Stomach smooth muscle (tissue), 2 donors: ENCODE data around the gene FAR2.
"Not testable (repeated sequence)": the region's sequence is repeated elsewhere in the genome, so short reads cannot be mapped to it uniquely, and the experiment has no call there.

Experiments
- H3K27ac ChIP-seq: one replicate; pipeline ENCODE4 v1.7.0; 2013; ENCODE audit warnings: mild to moderate bottlenecking, low read length, inconsistent platforms
- H3K27me3 ChIP-seq, 2 donors: one replicate each; pipeline ENCODE4 v1.7.0; 2013; ENCODE audit warnings: low read length in 2 of 2; ENCODE audit not compliant: insufficient read depth in 2 of 2, control insufficient read depth in 1 of 2
- H3K36me3 ChIP-seq, 2 donors: one replicate each; pipeline ENCODE4 v1.7.0; 2013; ENCODE audit warnings: low read length in 2 of 2; ENCODE audit not compliant: control insufficient read depth in 2 of 2, insufficient read depth in 2 of 2
- H3K4me1 ChIP-seq: one replicate; pipeline ENCODE4 v1.7.0; 2013; ENCODE audit warnings: low read length; ENCODE audit not compliant: control insufficient read depth, insufficient read depth
- H3K4me3 ChIP-seq, 2 donors: one replicate each; pipeline ENCODE4 v1.7.0; 2013; ENCODE audit warnings: low read length in 2 of 2
- H3K9ac ChIP-seq, 2 donors: one replicate each; pipeline ENCODE4 v1.7.0; 2013; ENCODE audit warnings: low read length in 2 of 2, mild to moderate bottlenecking in 1 of 2
- H3K9me3 ChIP-seq, 2 donors: one replicate each; pipeline ENCODE4 v1.7.0; 2013; ENCODE audit warnings: low read length in 2 of 2; ENCODE audit not compliant: control insufficient read depth in 2 of 2
- donor health status: healthy.
- donor health status: Pancreatic carcinoma.

FAR2 gene

DNA sequence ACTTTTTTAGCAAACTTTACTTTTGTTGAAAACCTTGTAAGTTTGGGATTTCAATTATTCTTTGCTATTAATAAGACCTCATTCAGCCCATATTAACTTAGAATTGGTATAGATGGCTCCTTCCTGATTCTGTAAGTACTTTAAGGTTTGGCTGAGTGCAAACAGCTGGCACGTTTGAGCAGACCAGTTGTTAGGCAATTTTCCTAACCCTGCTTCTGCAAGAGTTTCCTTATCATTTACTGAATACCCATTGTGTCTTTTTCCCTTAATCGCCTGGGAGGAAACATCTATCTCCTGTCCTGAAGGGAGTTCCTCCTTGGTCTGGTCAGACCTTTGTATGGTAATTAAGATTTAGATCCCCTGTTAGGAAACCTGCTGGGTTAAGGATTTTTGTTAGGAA lies 20.9 kb downstream of the FAR2 start:
- H3K36me3 ChIP-seq, H3K9ac ChIP-seq, H3K4me1 ChIP-seq, H3K27ac ChIP-seq, H3K27me3 ChIP-seq, H3K4me3 ChIP-seq, H3K9me3 ChIP-seq: not testable (repeated sequence)

DNA sequence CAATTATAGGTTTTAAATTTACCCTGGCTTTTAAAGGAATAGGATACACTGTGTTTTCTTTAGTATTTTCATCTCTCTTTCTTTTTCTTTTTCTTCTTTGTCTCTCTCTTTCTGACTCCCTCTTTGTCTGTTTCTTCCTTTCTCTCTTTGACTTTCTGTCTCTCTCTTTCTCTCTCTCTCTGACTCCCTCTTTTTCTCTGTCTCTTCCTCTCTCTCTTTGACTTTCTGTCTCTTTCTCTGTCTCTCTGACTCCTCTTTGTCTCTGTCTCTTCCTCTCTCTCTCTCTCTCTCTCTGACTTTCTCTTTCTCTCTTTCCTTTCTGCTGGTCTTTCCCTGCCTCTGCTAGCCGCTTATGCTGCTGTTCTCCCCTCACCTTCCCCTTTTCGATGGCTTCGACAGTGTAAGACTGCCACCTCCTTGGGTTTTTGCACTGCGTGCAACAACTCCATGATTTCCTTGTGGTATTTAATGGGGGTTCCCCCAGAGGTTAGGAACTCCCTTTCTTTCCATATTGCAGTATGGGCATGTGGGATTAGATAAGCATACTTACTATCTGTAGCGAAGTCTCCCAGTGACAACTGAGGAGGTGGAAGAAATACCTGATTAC lies 21.5 kb downstream of the FAR2 start:
- not testable (repeated sequence) for H3K4me3 ChIP-seq, H3K27me3 ChIP-seq, H3K9ac ChIP-seq, H3K27ac ChIP-seq, H3K9me3 ChIP-seq, H3K36me3 ChIP-seq, H3K4me1 ChIP-seq

DNA sequence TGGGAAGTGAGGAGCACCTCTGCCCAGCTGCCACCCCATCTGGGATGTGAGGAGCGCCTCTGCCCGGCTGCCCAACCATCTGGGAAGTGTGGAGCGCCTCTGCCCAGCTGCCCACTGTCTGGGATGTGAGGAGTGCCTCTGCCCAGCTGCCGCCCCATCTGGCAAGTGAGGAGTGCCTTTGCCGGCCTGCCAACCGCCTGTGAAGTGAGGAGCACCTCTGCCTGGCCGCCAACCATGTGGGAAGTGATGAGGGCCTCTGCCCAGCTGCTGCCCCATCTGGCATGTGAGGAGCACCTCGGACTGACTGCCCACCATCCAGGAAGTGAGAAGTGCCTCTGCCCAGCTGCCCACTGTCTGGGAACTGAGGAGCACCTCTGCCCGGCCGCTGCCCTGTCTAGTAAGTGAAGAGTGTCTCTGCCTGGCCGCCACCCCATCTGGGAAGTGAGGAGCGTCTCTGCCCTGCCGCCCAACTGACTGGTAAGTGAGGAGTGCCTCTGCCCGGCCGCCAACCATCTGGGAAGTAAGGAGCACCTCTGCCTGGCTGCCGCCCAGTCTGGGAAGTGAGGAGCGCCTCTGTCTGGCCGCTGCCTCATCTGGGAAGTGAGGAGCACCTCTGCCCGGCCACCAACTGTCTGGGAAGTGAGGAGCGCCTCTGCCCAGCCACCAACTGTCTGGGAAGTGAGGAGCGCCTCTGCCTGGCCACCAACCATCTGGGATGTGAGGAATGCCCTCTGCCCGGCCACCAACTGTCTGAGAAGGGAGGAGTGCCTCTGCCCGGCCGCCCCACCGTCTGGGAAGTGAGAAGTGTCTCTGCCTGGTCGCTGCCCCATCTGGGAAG lies 22.6 kb downstream of the FAR2 start:
- no peaks in the 10 kb centered on the region for H3K9me3 ChIP-seq
- H3K9ac ChIP-seq: no peak overlapping the region
- no peak overlapping the region for H3K27ac ChIP-seq
- no peaks in the 10 kb centered on the region for H3K36me3 ChIP-seq
- H3K4me1 ChIP-seq: no peaks in the 10 kb centered on the region
- H3K4me3 ChIP-seq: no peak overlapping the region
- H3K27me3 ChIP-seq: no peaks in the 10 kb centered on the region

DNA sequence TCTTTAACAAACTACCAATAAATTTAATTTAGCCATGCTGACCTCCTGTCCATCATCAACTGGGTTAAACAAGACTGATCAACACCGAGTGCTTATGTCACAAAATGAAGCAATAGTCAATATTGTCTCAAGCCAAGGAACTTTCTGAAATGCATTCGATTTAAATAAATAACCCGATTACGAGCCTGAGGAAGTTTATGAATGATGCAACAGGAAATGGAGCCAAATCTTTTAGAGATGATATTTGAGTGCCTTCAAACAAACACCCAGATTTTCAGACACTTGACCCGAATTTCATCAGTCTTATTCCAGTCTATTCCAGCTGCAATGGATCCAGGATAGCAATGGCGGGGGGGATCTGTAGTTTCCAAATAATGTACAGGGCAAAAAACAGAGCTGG lies 27.9 kb downstream of the FAR2 start:
- H3K4me3 ChIP-seq: no peak overlapping the region
- no peaks in the 10 kb centered on the region for H3K9me3 ChIP-seq
- no peaks in the 10 kb centered on the region for H3K4me1 ChIP-seq
- H3K27me3 ChIP-seq: no peaks in the 10 kb centered on the region
- no peak overlapping the region for H3K9ac ChIP-seq
- H3K36me3 ChIP-seq: no peaks in the 10 kb centered on the region
- H3K27ac ChIP-seq: no peak overlapping the region

DNA sequence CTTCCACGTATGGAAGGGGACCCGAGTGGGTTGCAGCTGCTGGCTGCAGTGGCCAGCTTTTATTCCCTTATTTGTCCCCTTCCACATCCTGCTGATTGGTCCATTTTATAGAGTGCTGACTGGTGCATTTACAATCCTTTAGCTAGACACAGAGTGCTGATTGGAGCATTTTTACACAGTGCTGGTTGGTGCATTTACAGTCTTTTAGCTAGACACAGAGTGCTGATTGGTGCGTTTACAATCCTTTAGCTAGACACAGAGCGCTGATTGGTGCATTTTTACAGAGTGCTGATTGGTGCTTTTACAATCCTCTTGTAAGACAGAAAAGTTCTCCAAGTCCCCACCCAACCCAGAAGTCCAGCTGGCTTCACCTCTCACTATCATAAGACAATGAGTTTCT lies 33.2 kb downstream of the FAR2 start:
- not testable (repeated sequence) for H3K4me3 ChIP-seq, H3K9me3 ChIP-seq, H3K4me1 ChIP-seq, H3K36me3 ChIP-seq, H3K9ac ChIP-seq, H3K27me3 ChIP-seq, H3K27ac ChIP-seq

DNA sequence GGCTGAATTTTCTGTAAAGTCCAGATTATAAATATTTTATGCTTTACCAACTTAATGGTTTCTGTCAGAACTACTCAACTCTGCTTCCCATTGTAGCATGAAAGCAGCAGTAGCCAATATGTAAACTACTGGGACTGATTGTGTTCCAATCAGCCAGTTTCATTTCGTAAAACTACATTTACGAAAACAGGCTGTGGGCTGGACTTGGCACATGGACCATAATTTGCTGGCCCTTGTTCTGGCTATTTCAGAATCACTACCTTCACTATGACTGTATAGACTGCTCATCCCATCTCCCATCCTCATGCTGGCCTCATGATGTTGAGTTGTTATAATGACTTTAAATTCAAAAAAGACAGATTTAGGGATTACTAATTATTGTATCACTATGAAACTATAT lies 38.7 kb downstream of the FAR2 start:
- Histone ChIP-seq H3K4me3 (no peak overlapping the region), H3K27ac (no peak overlapping the region), H3K9me3 (no peaks in the 10 kb centered on the region)

DNA sequence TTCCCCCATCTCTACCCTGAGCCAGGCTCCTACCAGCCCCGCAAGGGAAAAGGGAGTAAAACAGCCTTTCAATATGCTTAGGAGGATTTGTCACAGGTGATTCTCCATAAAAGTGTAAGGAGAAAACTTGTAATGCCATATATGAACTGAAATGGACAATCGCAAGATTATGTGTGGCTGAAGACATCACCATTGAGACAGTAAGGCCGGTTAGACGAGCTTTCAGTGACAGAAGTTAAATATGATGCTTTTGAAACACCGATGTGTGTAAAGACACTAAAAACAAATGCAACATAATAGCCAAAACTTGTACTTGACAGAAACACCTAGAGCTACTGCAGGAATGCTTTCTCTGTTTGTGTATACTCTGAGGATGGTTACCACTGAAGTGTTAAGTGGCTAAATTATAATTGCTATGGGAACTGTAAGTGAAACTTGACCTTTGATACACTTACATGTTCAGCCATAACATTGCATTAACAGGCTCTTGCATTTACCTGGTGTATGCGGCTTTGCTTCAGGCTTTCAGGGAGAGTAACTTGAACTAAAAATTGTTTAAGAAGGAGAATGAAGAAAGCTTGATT lies 42.3 kb downstream of the FAR2 start:
- H3K4me3 ChIP-seq: no peak overlapping the region
- no peak overlapping the region for H3K27ac ChIP-seq
- no peak overlapping the region for H3K9ac ChIP-seq

More for the DNA sequence above, 38.7 kb downstream of the FAR2 start:
- Histone ChIP-seq H3K36me3 (no peaks in the 10 kb centered on the region), H3K9ac (no peak overlapping the region), H3K4me1 (no peaks in the 10 kb centered on the region), H3K27me3 (no peaks in the 10 kb centered on the region)

DNA sequence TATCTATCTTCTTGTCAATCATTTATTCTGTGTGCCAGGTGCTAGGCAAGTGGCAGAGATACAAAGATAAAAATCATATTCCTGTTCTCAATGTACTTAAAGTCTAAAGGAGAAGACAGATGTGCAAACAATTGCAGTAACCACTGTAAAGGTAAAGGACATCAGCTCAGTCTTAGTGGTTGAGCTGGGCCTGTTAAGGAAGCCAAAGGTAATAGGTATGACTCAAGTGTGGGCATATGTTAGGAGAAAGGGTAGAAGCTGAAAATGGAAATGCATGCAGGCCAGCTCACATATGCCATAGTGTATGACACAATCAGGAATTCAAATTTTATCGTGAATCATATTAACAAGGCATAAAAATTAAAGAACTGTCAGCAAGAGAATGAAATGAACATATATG lies 49.8 kb downstream of the FAR2 start:
- Histone ChIP-seq H3K4me1 (no peaks in the 10 kb centered on the region), H3K9ac (no peak overlapping the region), H3K36me3 (no peaks in the 10 kb centered on the region), H3K27me3 (no peaks in the 10 kb centered on the region), H3K4me3 (no peak overlapping the region), H3K9me3 (no peaks in the 10 kb centered on the region), H3K27ac (no peak overlapping the region)

More for the DNA sequence above, 42.3 kb downstream of the FAR2 start:
- H3K27me3 ChIP-seq: no peaks in the 10 kb centered on the region
- H3K4me1 ChIP-seq: no peaks in the 10 kb centered on the region
- H3K36me3 ChIP-seq: no peaks in the 10 kb centered on the region
- H3K9me3 ChIP-seq: no peaks in the 10 kb centered on the region

DNA sequence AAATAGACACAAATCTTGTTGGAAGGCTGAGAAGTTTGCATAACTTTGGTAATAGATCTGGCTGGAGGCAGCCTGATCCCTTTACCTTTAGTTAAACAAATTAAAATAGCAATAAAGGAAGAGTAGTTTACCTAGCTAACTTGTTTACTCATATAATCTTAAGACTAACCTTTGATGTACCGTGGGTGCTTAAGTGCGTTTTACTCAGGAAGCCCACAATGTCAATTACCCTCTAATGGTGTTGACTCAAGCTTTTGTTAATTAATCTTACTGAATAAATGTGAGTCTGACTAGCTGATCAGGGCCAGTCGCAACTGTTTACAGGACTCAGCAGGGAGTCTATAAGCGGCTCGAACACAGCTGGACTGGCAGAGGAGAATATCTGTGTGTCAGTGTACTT lies 51.5 kb downstream of the FAR2 start:
- no peak overlapping the region for H3K27ac ChIP-seq
- no peaks in the 10 kb centered on the region for H3K36me3 ChIP-seq
- no peak overlapping the region for H3K4me3 ChIP-seq
- no peaks in the 10 kb centered on the region for H3K9me3 ChIP-seq
- no peaks in the 10 kb centered on the region for H3K27me3 ChIP-seq
- no peak overlapping the region for H3K9ac ChIP-seq
- no peaks in the 10 kb centered on the region for H3K4me1 ChIP-seq

DNA sequence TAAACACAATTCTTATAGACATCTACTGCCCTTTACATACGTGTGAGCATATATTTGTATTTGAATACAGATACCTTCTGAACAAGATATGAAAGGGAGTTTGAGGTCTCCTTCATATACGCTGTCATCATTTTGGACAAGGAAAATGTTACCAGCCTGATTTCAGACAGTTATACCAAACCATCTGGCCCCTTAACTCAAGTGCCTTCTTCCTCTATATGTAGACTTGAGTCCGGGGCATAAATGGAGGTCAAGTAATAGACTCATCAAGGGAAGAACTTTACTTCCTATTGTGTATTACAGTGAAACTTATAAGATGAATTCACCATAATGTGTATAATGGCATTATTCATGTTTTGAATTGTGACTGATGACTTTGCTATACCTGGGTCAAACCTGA lies 52.2 kb downstream of the FAR2 start:
- Histone ChIP-seq H3K36me3 (no peaks in the 10 kb centered on the region), H3K27ac (no peak overlapping the region), H3K9ac (no peak overlapping the region), H3K4me3 (no peak overlapping the region), H3K27me3 (no peaks in the 10 kb centered on the region), H3K4me1 (no peaks in the 10 kb centered on the region), H3K9me3 (no peaks in the 10 kb centered on the region)

DNA sequence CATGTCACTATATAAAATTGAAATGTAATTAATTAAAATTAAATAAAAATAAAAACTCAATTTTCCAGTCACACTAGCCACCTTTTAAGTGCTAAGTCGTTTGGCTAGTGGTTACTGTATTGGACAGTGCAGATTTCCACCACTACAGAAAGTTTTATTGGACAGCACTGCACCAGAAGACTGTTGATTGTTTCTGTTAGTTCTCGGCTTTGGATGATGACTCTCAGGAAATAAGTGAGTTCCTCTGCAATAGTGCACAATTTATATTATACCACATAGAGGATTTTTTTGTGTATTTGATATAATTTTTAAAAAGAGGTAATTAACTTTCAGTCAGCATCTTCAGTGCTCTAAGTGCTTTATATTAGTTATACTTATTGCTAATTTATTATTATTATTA lies 52.7 kb downstream of the FAR2 start:
- Histone ChIP-seq H3K27ac (no peak overlapping the region), H3K4me3 (no peak overlapping the region), H3K9ac (no peak overlapping the region), H3K36me3 (no peaks in the 10 kb centered on the region), H3K27me3 (no peaks in the 10 kb centered on the region), H3K4me1 (no peaks in the 10 kb centered on the region), H3K9me3 (no peaks in the 10 kb centered on the region)
